ENCODE measurements around the gene VEGFB.

The VEGFB gene

DNA sequence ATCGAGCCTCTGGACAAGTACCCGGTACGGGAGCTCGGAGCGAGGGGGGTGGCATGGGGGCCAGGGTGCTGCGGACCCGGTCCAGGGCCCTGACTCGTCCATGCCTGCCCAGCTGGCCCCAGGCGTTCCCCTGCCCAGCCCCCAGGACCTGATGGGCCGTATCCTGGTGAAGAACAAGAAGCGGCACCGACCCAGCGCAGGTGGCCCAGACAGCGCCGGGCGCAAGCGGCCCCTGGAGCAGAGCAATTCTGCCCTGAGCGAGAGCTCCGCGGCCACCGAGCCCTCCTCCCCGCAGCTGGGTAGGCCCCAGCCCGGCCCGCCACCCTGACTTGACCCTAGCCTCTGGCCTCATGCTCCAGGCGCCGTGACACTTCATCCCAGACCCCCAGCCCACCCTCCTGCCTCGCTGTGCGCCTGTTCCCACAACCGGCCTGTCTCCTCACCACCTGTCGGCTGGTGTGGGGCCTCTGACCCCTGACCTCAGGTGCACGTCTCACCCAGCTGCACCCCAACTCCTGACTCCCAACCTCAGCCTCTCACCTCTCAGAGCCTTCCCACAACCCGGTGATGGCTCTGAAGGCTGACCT, 24.7 kb downstream of the VEGFB start:
- in situ Hi-C loops (cut with MboI; ENCODE audit: low sequenced_read_pairs), result no loop called here

DNA sequence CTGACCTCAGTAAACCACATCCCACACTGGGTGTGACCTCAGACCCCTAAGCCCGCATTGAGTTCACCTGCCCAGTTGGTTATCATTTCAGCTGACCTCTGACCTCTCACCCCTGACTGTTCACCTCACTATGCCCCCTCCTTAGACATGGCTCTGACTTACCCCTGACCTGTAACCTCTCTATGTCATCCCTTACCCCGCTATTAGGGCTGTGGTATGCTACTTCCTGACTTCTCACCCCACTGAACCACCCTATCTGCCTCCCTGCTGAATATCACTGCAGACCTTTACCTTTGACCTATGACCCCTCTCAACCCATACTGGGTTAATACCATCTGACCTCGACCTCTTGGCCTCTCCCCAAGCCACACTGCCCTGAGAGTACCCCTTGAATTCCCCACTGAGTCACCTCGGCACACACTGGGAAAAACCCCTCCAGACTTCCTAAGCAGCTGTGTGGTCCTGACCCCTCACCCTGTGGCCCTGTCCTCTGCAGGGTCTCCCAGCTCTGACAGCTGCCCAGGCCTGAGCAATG, 25.2 kb downstream of the VEGFB start:
- in situ Hi-C loops (cut with MboI; ENCODE audit: low sequenced_read_pairs), result no loop called here

DNA sequence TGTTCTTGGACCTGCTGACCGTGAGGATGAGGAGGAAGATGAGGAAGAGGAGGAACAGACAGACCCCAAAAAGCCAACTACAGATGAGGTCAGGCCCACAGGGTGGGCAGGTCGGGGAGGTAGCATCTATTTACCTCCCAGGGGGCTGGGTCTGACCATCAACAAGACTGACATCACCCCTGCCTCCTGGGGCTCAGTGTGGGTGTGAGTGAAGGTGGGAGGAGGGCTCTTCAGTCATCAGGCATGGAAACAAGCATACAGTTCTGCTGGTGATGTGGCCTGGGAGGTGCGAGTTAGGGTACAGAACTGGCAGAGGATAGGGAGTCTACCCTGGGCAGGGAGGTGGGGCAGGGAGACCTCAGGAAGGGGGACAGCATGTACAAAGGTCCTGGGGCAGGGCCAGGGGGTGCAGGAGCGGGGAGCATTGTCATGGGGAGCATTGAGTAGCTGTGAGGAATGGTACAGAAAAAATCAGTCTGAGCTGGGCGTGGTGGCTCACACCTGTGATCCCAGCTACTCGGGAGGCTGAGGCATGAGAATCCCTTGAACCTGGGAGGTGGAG, 25.8 kb downstream of the VEGFB start:
- in situ Hi-C loops (cut with MboI; ENCODE audit: low sequenced_read_pairs), result no loop called here

GRCh38 chr11:64261556-64262080, 27.2 kb downstream of the VEGFB start:
- in situ Hi-C loops (cut with MboI; ENCODE audit: low sequenced_read_pairs), result no loop called here

GRCh38 chr11:64262271-64263002, 28.1 kb downstream of the VEGFB start:
- in situ Hi-C loops (cut with MboI; ENCODE audit: low sequenced_read_pairs), result no loop called here

DNA sequence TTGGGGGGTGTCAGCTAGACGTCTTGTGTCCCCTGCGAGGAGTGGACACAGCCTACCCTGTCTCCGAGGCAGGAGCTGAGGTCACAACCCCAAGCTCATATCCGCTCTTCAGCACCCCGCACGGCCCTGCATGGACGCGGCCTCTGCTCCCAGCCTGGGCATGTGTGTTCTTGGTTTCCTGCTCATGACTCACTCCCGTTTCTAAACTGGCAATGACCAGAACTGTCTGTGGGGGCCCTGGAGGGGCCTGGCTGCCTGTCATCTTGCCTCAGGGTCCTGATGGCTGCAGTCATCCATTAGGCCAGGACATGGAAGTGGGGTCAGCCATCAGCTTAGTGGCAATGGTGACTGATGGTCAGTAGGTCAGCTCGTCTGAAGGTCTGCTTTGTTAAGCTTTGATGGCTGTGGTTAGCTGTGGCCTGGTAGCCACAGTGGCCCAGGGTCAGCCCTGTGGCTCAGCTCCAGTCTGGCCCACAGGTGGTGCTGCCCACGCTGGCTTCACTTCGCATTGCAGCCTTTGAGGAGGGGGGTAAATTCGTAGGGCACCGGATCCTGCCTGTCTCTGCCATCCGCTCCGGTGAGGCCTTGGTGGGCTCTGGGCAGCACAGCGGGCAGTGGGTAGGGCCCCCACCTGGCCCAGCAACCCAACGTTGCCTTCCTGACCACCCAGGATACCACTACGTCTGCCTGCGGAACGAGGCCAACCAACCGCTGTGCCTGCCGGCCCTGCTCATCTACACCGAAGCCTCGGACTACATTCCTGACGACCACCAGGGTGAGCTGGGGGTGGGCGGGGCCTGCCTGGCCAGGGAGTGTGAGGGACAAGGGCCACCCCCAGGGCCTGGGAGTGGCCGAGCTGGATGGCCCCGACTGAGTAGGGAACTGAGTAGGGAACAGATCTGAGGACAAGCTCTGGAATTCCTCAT, 28.9 kb downstream of the VEGFB start:
- in situ Hi-C loops (cut with MboI; ENCODE audit: low sequenced_read_pairs), result no loop called here

GRCh38 chr11:64263947-64264317, 29.5 kb downstream of the VEGFB start:
- in situ Hi-C loops (cut with MboI; ENCODE audit: low sequenced_read_pairs), result no loop called here

DNA sequence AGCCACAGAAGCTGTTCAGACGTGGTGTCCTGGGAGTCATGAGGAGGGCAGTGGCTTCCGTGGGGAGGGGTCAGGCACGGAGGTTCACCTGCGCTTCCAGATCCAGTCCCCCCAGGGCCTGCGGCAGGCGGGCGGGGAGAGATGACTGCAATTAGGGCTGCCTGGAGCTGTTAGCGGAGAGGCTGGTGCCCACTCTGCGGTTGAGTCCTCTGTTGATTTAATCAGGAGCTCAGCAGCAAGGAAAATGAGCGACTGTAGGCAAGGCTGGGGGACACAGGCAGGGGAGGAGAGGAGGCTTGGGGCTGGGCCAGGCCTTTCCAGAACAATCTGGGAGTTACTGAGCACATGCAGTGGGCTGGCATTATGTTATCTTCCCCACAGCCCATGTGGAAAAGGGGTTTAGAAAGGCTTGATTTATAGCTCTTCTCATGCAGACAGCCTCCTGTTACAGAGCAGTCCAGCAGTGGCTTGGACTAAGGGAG, 30.0 kb downstream of the VEGFB start:
- in situ Hi-C loops (cut with MboI; ENCODE audit: low sequenced_read_pairs), result no loop called here

GRCh38 chr11:64265176-64266160, 31.1 kb downstream of the VEGFB start:
- in situ Hi-C loops (cut with MboI; ENCODE audit: low sequenced_read_pairs), result no loop called here

- in situ Hi-C loops (cut with MboI; ENCODE audit: low sequenced_read_pairs), result no loop called here
Measured at GRCh38 chr11:64266339-64266738, 32.0 kb downstream of the VEGFB start.

DNA sequence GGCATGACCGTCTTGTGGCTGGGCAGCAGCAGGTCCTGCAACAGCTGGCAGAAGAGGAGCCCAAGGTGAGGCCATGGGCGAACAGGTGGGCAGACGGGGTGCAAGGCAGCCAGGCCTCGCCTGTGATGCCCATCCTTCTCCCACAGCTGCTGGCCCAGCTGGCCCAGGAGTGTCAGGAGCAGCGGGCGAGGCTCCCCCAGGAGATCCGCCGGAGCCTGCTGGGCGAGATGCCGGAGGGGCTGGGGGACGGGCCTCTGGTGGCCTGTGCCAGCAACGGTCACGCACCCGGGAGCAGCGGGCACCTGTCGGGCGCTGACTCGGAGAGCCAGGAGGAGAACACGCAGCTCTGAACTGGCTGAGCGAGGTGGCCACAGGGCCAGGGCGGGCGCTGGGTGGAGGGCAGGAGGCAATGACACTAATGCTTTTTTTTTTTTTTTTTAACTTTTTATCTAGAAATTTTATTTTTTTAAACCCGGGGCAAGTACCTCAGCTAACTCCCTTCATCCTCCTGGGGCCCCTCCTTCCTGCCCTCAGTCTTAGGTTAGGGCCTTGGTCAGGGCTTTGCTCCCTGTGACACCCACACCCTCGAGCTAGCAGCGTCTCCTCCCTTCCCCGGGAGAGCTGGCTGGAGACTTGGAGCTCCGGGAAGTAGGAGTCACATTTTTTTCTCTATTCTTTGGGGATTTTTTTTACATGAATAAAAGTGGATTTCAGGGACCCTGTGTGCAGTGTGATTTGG, 33.0 kb downstream of the VEGFB start:
- in situ Hi-C loops (cut with MboI; ENCODE audit: low sequenced_read_pairs), result no loop called here

- in situ Hi-C loops (cut with MboI; ENCODE audit: low sequenced_read_pairs), result no loop called here
Measured at GRCh38 chr11:64268025-64268892, 33.9 kb downstream of the VEGFB start.

- in situ Hi-C loops (cut with MboI; ENCODE audit: low sequenced_read_pairs), result no loop called here
Measured at GRCh38 chr11:64268893-64269539, 34.6 kb downstream of the VEGFB start.

GRCh38 chr11:64269540-64270220, 35.3 kb downstream of the VEGFB start:
- in situ Hi-C loops (cut with MboI; ENCODE audit: low sequenced_read_pairs), result no loop called here

DNA sequence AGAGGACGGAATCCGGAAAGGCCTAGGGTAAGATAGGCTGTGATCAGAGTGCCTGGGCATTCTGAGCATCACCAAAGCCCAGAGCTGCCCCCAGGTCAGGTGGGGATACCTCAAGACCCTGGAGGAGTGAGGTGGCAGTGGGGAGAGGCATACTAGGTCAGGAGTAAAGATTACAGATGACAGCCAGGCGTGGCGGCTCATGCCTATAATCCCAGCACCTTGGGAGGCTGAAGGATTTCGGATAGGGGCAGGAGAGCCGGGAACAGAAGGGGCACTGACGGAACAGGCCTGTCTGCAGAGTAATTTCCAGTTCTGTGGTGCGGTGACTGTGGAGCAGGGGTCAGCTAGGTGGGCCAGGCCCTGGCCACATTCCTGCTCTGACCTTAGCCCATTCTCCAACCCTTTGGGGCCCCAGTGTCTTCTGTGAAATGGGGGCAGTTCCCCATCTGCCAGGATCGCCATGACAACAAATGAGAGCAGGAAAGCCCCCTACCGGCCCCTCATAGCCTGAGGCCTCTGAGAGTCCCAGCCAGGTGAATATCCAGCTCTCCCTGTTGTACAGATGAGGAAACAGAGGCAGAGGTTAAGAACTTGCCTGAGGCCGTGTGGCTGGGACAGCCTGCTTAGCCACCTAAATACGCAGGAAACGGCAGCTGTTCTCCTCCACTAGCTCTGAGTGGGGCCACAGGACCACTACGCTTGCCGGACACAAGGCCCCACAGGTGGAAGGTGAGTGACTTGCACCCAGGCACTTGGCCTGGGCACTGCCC, 40.8 kb downstream of the VEGFB start:
- in situ Hi-C loops (cut with MboI; ENCODE audit: low sequenced_read_pairs), result no loop called here

DNA sequence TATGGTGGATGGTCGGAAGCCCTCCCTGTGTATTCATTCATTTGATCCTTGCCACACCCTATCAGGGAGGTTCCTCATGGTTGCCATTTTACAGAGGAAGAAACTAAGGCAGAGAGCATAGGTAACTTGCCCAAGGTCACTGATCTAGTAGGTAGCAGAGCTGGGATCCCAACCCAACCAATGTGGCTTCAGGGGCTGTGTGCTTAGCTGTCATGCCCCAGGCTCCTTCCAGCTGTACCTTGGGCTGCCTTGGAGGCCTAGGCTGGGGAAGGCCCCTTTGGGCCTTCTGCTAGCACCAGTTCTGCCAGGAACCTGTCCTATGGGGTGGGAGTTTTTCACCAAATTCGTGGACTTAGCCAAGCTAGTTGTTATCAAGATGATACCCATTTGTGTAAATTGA, 41.5 kb downstream of the VEGFB start:
- in situ Hi-C loops (cut with MboI; ENCODE audit: low sequenced_read_pairs), result no loop called here
